Effector CD8-positive, alpha-beta T cell (primary cell): Measurements from ENCODE around the gene RUBCN.
"Not testable (repeated sequence)": the region's sequence is repeated elsewhere in the genome, so short reads cannot be mapped to it uniquely, and the experiment has no call there.

Experiments
- DNase-seq: peaks from one replicate; lab custom pipeline; 2025; lab: John Stamatoyannopoulos, UW

Gene RUBCN

GRCh38 chr3:197685546-197685945 is 51.2 kb downstream of the RUBCN start:
- no peak for DNase-seq

- no peak for DNase-seq
Observed at GRCh38 chr3:197683191-197683590, 53.5 kb downstream of the RUBCN start.

DNA sequence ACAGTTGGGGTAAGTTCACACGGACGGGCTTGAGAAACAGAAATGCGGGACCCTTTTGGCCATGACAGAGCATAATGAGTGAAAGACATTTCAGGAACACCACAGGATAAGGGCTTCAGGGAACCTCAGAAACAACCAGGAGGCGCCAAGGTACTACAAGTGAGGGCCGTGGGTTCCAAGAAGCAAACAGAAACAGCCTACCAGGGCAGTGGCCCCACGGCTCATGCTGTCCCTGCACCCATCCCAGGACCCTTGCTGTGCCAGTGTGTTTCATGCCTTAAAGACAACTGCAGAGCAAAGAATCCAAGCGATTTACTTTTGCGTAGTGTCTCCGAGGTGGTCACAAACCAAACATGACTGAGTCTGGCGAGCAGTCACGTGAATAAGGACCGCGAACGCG is 54.0 kb downstream of the RUBCN start:
- DNase-seq = no peak

- DNase-seq = no peak
Observed at GRCh38 chr3:197680955-197681521, 55.7 kb downstream of the RUBCN start.

- no peak for DNase-seq
Observed at GRCh38 chr3:197675951-197676350, 60.8 kb downstream of the RUBCN start.

- DNase-seq = no peak
Observed at GRCh38 chr3:197675563-197675860, 61.2 kb downstream of the RUBCN start.

- DNase-seq = no peak
Observed at GRCh38 chr3:197674741-197675562, 61.8 kb downstream of the RUBCN start.

DNA sequence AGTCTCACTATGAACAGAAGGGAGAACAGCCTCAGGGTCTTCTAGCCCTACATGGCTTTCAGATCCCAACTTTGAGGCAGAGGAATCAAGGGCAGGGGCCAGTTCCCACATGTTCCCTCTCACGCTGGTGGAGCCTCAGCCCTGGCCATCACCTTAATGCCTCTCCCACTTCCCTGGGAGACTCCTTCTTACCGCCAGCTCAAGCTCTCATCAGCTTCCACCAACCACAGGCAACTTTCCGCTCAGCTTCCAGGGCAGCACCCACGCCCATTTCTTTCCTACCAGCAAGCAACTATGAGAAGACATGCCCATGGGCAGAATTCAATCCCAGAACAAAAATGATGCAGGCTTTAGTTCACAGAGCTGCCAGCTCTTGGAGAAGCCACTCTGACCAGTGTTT is 63.5 kb downstream of the RUBCN start:
- no peak for DNase-seq

GRCh38 chr3:197670361-197670760 is 66.3 kb downstream of the RUBCN start:
- no peak for DNase-seq

DNA sequence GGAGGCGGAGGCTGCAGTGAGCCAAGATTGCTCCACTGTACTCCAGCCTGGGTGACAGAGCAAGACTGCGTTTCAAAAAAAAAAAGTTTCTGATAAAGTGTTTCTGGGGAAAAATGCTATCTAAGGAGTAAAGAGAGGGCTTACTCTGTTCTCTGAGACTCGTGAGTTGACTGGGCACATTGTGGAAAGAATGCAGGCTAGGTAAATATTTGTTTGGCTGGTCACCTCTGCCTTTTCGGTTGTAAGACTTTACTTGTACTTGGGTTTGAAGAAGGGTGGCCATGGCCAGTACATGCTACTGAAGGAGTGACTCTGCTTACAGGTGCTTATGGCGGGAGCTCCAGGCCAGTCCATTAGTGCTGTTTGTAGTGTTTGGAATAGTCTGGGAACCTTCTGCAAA is 68.7 kb downstream of the RUBCN start:
- DNase-seq = no peak

DNA sequence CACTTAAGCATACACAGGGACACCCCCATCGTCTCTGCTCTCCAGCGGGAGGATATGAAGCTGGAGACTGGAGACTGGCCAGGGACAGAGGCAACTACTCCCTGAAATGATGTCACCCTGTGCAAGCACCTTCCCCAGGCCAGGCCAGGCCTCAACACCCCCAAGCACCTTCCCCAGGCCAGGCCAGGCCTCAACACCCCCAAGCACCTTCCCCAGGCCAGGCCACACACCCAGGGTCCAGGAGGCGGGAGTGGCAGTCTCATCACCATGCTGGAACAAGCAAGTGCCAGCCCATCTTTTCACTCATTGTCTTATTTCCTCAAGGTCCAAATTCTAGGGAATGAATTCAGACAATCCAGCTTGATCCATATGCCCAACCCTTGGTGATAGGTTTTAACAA is 69.4 kb downstream of the RUBCN start:
- DNase-seq = not testable (repeated sequence)

GRCh38 chr3:197666221-197666842 is 70.4 kb downstream of the RUBCN start:
- DNase-seq = not testable (repeated sequence)

- not testable (repeated sequence) for DNase-seq
Observed at GRCh38 chr3:197665549-197665948, 71.2 kb downstream of the RUBCN start.

GRCh38 chr3:197665142-197665491 is 71.6 kb downstream of the RUBCN start:
- DNase-seq = not testable (repeated sequence)

- not testable (repeated sequence) for DNase-seq
Observed at GRCh38 chr3:197664414-197665141, 72.1 kb downstream of the RUBCN start.

- DNase-seq = not testable (repeated sequence)
Observed at GRCh38 chr3:197663367-197664140, 73.2 kb downstream of the RUBCN start.

DNA sequence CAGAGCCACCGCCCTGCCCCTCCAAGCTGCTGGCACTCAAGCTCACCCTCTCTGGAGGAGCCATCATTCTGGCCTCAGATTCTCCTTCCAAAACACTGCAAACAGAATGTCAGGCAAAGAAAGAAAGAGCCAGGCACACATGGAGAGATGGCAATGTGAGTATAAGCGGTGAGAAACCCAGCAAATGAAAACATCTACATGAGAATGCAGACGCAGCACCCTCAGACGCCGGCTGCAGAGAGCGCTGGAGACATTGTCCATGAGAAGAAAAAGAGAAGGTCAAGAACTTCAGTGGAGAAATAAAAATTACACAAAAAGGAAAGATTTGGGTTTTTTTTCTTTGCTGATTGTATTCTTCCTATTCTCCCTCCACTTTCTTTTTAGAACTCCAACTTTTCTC is 74.4 kb downstream of the RUBCN start:
- DNase-seq = not testable (repeated sequence)

- DNase-seq = not testable (repeated sequence)
Observed at GRCh38 chr3:197661874-197662273, 74.8 kb downstream of the RUBCN start.

DNA sequence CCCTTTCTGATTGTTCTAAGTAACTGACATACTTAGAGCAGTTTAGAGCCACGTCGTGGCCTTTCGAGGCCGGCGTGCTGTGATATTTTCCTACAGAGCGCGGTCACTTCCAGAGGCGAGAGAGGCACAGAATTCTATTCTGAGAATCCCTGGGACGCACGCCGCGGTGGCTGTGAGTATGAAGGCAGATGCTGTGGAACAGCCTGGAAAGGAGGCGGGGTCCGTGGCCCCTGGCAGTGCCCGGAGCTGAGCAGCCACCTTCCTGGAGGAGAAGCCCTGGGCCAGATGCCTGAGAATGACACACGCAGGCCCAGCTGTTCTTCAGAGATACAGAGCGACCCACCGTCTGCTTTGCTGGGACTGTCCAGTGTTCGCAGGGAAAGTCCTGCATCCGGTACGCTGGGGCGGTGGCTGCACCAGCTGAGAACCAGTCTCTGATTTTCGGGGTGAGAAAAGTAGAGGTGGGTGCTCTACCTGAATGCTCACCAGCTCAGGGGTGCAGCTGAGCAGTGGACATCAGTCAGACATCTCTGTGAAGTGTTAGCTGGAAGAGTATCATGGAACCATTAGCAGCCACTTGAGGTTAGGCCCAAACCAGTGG is 75.4 kb downstream of the RUBCN start:
- not testable (repeated sequence) for DNase-seq

DNA sequence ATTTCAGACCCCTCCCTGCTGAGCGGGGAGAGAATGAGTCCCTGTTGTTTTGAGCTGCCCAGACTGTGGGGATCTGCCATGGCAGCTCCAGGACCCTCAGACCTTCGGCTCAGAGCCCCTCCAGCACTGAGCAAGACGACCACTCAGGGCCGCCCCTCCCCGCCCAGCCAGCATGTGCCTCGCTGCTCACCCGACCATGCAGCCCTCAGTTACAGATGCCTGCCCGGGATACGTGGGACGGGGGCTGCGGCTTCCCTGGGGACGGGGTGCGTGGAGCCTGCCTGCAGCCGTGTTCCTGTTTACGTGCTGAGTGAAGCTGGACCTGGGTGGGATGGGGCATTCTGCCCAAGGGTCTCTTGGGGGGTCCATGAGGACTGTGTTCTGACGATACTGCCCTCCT is 77.0 kb downstream of the RUBCN start:
- not testable (repeated sequence) for DNase-seq

GRCh38 chr3:197659144-197659543 is 77.6 kb downstream of the RUBCN start:
- not testable (repeated sequence) for DNase-seq
